Measurements from ENCODE around the gene AFM. TPM values are rescaled to one million over a fixed set of nuclear protein-coding genes. Genes with fewer than 3 reads are reported as not detected.

The AFM gene
- total RNA-seq, 2 donors from 2014 or later = not detected

Other genes with a start within 250 kb of the AFM start
- gene ANKRD17, start 222.9 kb upstream of the AFM start, total RNA-seq = 10 to 100 TPM; 46.7 to 70.7 TPM
- not detected for gene ALB, start 77.5 kb upstream of the AFM start, total RNA-seq
- not detected for gene AFP, start 45.5 kb upstream of the AFM start, total RNA-seq
- under 1 TPM in 1 of 2 donors, not detected in 1; 0.09 TPM for gene RASSF6, start 138.7 kb downstream of the AFM start, total RNA-seq

Data from activated T-helper 17 cell treated with anti-CD3 and anti-CD28 coated beads, Interleukin-2, amount 50 U/mL, for 72 hours (primary cell).